SW480 (cell line): ENCODE measurements around the gene CCDC57.

Source experiments
- DNase-seq: peaks from one replicate; pipeline ENCODE4 v3.0.0-alpha.2; 2016; ENCODE audit warnings: low spot score

Gene CCDC57

GRCh38 chr17:82080789-82081464 is 131.7 kb downstream of the CCDC57 start:
- no peak for DNase-seq

GRCh38 chr17:82080048-82080788 is 132.4 kb downstream of the CCDC57 start:
- no peak for DNase-seq

- DNase-seq = no peak
These were observed 133.5 kb downstream of the CCDC57 start for GRCh38 chr17:82079001-82079677.

- DNase-seq = no peak
These were observed 134.2 kb downstream of the CCDC57 start for GRCh38 chr17:82078433-82078832.

GRCh38 chr17:82077617-82078358 is 134.9 kb downstream of the CCDC57 start:
- no peak for DNase-seq

GRCh38 chr17:82076785-82077591 is 135.7 kb downstream of the CCDC57 start:
- no peak for DNase-seq

- no peak for DNase-seq
These were observed 136.4 kb downstream of the CCDC57 start for GRCh38 chr17:82076018-82076784.

GRCh38 chr17:82073446-82073845 is 139.2 kb downstream of the CCDC57 start:
- no peak for DNase-seq

- no peak for DNase-seq
These were observed 139.8 kb downstream of the CCDC57 start for GRCh38 chr17:82072827-82073226.

- no peak for DNase-seq
These were observed 142.0 kb downstream of the CCDC57 start for GRCh38 chr17:82070611-82071010.

GRCh38 chr17:82065638-82066303 is 146.9 kb downstream of the CCDC57 start, which contains the start of gene DUS1L:
TSS of gene DUS1L (minus strand) at chr17:82065804. CDS start at chr17:82065059, 745 bp downstream.
- peak; percentile 19 for DNase-seq

GRCh38 chr17:82065193-82065637 is 147.4 kb downstream of the CCDC57 start:
- no peak for DNase-seq

- peak; percentile 57 for DNase-seq
These were observed 148.0 kb downstream of the CCDC57 start for GRCh38 chr17:82064433-82065192.

- no peak for DNase-seq
These were observed 148.9 kb downstream of the CCDC57 start for GRCh38 chr17:82063424-82064415.

- no peak for DNase-seq
These were observed 149.7 kb downstream of the CCDC57 start for GRCh38 chr17:82062984-82063368.

GRCh38 chr17:82062076-82062983 is 150.3 kb downstream of the CCDC57 start:
- no peak for DNase-seq
